SW480 (cell line): ENCODE measurements around the gene POLR1C.
"Not testable (repeated sequence)": the region's sequence is repeated elsewhere in the genome, so short reads cannot be mapped to it uniquely, and the experiment has no call there.

ENCODE experiments used
- DNase-seq: peaks from one replicate; pipeline ENCODE4 v3.0.0-alpha.2; 2016; ENCODE audit warnings: low spot score

POLR1C gene, protein sequence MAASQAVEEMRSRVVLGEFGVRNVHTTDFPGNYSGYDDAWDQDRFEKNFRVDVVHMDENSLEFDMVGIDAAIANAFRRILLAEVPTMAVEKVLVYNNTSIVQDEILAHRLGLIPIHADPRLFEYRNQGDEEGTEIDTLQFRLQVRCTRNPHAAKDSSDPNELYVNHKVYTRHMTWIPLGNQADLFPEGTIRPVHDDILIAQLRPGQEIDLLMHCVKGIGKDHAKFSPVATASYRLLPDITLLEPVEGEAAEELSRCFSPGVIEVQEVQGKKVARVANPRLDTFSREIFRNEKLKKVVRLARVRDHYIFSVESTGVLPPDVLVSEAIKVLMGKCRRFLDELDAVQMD

DNA sequence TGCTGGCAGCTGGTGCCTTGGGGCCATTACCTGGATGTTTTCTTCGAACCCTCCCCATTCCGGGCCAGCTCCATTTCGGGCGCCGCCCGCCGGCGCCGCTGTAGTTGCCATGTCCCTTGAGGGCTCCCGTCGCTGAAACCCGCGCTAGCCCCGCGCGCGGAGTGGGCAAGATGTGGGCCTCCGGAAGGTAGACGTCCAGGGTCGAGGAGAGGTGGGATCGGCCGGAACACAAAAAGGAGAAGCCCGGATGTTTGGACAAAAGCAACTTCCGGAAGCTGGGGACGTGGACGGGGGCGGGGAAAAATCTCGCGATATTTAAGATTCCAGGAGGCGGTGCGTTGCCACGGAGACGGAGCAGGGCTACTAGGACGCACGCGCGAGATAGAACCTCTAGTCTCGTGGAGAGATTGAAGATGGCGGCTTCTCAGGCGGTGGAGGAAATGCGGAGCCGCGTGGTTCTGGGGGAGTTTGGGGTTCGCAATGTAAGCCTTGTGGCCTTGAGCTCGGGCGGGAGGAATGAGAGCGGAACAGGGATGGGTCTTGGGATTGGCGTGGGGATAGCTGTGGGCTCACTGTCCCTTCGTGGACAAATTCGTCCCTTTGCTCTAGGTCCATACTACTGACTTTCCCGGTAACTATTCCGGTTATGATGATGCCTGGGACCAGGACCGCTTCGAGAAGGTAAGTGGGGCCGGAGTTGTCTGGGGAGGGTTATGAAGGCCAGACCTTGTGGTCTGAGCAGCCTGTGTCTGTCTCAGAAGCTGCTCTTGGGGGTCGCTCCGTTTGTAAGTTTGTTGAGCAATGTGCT lies at the start of gene POLR1C, which contains the start of gene YIPF3:
Gene POLR1C, plus strand, starts transcription at position 393 of the 808 bp plus-strand sequence. Its CDS starts 21 bp downstream, at position 414.
Gene YIPF3, minus strand, starts transcription at position 230 of the 808 bp plus-strand sequence. Its CDS starts 119 bp downstream, at position 111.
- peak; percentile 95 for DNase-seq

DNA sequence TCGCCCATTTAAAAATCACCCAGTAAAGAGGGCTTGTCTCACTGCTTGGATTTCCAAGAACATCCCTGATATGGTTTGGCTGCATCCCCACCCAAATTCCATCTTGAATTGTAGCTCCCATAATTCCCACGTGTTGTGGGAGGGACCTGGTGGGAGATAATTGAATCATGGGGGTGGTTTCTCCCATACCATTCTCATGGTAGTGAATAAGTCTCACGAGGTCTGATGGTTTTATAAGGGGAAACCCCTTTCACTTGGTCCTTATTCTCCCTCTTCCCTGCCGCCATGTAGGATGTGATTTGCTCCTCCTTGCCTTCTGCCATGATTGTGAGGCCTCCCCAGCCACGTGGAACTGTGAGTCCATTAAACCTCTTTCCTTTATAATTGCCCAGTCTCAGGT lies 49.6 kb upstream of the POLR1C start:
- DNase-seq: not testable (repeated sequence)

DNA sequence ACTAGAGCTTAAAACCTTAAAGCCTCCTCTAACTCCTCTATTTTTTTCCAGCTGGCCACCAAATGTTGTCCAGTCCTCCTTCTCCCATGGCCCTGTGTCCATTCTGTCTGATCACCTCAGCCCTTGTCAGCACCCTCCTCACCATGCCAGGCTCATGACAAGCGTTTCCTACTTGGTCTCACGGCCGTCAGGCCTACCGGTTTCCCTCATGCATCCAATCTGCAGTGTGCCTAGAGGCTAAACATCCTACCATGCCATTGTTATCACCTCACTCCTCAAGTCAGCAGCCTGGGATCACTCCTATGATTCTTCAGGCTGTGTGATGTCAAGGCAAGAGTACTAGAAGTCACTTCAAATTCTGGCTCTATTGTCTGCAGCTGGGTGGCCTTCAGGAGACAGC lies 49.1 kb upstream of the POLR1C start:
- no peak for DNase-seq

DNA sequence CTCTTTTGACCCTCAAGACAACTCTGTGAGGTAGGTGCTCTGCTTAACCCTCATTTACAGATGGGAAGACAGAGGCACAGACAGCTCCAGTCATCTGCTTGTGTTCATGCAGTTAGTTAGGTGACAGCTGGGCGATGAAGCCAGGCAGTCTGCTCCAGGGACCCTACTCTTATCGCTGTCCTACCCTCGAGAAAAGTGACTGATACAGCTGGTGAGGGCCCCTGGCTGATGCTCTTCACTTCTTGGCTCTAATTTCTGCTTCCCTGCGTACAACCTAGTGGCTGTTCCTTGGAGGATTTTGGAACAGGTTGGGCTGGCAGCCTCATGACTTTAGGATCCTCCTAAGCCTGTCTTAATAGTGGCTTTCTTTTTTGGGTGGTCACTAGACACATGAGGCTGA lies 48.6 kb upstream of the POLR1C start:
- no peak for DNase-seq

DNA sequence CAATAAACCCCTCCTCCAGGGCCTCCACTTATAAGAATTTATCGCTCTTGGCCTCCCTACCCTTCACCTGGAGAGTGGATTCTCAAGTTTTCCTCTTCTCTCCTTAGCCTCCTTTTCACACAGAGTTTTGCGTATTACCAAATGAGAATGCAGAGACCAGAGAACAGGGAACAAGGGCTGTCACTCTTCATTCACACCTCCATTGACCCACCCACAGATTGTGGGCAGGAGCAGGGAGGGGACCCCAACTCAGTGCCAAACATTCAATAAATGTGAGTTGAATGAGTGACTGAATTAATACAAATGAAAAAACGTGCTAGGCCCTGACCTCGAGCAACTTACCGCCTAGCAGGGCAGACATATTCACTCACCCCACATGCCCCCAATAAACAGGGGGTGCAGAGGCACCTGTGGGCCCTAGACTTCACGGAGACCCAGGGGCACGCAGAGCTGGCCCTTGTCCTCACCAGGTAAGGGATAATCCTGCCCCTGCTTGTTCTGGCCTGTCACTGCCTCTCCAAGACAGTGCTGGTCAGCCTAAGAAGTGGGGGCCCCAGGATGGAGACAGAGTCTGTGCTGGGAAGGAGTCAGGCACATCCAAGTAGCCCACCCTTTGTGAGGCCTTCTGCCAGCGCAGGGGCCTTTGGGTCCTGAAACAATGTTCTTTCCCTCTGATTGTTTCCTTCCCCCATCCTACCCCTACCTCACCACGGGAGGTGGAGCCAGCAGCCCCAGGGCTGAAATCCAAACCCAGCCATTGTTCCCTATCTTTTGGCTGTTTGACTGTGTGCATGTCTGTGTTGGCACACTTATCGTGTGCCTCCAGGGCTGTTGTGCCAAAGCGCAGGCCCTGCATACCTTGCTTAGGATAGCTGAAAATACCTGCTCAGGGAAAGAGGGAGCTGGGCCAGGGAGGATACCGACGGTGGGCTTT lies 47.9 kb upstream of the POLR1C start:
- DNase-seq: no peak

DNA sequence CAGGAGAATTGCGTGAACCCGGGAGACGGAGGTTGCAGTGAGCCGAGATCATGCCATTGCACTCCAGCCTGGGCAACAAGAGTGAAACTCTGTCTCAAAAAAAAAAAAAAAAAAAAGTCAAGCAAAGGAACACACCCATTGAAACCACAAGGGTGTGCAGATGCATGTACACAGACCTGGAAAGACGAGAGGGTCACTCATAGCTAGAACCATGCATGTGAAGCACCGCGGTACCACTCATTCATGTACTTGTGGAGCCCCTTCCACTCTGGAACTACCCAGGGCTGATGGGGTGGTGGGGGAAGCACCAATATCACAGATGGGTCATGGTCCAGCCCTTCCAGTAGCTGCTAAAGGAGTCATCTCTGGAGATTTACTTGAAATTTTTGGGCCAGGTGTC lies 46.9 kb upstream of the POLR1C start:
- DNase-seq: no peak

DNA sequence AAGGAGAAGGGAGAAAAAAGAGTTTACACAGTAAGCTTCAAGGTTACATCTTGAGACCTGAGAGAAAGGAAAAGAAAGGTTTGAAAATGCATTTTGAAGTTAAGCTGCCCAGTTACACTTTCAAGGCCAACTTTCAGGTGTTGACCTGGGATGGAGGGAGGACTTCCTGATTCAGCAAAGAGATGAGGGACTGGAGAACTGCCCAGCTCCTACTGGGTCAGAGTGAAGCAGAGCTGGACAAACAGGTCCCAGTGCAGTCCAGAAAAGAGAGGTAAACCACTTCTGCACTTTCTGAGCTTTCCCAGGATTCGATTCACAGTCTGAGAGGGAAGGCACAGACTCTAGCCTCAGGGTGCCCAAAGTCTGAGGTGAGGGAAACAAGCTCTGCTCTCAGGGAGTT lies 45.5 kb upstream of the POLR1C start:
- no peak for DNase-seq

DNA sequence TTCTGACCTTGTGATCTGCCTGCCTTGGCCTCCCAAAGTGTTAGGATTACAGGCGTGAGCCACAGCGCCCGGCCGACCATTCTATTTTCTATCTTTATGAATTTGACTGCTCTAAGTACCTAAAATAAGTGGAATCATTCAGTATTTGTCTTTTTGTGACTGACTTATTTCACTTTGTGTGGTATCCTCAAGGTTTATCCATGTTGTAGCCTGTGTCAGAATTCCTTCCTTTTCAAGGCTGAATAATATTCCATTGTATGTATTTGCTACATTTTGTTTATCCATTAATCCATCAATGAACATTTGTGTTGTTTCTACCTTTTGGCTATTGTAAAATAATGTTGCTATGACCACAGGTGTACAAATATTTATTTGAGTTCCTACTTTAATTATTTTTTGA lies 44.4 kb upstream of the POLR1C start:
- no peak for DNase-seq

DNA sequence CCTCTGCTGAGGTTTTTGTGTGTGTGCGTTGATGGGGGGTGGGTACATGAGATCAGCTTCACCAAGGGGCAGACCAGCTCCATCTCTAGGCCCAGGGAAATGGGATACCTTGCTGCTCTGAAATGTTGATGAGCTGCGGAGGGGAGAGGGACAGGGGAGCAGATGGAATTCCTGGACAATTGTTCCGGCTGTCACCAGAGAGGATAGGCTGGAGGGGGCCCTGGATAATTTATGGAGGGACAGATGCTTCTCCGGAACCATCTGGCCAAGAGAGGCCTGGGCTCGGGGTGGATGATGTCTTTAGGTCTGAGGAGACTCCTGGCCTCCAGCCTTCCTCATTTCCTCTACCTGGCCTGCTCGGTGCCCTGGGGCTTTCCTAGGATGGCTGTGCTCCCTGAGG lies 41.4 kb upstream of the POLR1C start:
- DNase-seq: no peak

DNA sequence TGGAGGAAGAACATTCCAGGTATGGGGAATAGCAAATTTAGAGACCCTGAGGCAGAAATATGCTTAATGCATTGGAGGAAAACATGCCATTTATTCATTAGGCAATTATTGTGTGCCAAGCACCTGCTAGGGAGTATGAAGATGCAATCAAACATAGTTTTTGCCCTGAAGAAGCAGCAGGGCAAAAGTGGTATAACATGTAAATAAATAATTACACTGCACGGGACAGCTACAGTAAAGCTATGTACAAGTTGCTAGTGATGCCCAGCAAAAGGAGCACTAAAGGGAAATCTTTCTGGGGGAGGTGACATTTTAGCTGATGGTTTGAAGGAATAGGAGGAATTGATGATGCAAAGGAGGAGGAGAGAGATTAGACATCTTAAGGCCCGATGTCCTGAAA lies 40.1 kb upstream of the POLR1C start:
- no peak for DNase-seq

DNA sequence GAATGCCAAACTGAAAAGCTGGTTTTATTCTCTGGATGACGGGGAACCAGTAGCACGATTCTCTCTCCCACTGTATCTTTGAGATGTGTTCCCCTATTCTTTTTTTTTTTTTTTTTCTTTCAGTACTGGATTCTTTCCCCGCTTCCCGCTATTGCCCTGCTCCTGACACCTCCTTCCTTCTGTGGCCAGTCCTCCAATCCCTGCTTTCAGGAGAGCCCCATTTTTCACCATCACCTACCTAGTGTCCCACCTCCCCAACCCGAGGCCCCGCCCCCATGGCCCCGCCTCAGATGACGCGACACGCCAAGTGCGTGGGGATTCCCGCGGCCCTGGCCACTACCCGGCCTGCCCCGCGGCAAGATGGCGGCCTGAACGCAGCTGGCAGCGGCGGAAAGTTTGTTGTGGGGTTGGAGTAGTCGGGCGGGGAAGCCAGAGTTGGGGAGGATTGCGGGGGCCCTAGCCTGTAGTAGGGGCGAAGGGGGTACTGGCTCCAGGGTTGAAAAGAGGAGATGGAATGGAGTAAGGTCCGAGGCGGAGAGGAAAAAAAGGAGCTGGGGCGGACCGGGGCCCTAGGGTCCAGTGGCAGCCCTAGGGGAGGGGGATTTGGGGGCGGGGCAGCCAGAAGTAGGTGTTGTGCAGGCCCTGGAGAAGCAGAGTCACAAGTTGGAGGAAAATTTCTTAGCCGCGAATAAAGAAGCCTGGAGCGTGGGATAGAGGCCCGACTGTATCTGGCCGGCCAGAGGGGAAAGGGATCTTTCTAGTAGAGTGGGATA lies 39.5 kb upstream of the POLR1C start, which contains the start of gene TJAP1:
Gene TJAP1, plus strand, starts transcription at position 336 of the 773 bp plus-strand sequence. CDS start 21,432 bp downstream, outside the sequence.
- peak; percentile 72 for DNase-seq

DNA sequence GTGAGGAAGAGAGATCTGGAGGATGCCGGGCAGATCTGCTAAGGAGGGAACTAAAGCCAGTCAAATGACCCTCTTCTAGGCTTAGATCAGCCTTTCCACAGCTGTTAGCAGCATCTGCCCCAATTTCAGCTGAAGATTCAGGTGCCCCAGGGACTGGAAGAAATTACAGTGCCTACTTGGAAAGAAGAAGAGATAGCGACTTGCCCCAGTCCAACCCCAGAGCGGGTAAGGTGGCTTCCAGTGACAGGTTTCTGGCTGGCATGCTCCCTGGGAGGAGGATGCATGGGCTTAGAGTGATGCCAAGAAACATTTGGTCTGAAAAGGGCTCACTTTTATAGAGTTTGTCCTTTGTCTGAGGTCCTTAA lies 38.9 kb upstream of the POLR1C start:
- no peak for DNase-seq

DNA sequence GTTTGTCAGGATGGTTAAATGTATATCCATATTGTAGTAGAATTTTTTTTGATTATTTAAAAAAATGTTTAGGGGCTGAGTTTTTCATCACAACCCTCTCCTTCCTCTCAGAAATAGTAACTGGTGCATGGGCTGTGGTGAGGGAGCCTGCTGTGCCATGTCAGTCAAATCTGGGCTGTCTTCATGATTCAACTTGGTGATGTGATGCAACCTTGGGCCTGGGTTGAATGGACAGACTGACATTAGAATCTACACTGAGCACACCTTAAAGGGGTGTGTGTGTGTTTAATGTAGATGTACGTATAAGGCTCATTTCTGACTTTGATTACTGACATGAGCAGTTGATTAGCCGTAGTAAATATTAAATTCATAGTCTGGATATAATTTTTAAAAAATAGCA lies 35.8 kb upstream of the POLR1C start:
- DNase-seq: no peak

DNA sequence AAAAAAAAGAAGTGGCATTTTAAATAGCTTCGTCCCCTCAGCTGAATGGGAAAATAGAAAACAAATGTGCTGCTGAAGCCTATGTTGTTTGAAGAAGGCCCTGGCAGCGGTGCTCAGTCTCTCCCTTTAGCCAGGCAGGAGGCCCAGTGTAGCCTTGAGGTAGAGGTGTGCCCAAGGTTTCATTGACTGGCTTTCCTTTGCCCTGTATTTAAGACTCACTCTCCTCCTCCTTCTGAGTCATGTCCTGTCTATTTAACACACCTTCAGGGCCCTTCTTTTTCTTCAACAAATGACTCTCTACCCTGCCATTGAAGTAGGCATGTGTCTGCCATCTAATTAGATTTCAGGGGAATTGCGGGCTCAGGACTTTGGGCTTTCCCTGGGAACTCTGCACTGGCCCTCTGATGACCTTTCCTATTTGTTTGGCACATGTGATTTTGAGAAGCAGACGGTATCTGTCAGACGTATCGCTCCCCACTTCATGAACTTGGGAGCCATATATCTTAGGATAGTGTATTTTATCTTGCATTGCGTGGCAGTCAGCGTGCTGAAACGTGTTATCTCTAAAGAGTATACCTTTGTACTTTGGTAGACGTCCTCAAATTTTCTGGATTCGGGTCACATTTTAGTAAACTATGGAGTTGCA lies 35.2 kb upstream of the POLR1C start:
- DNase-seq: no peak

DNA sequence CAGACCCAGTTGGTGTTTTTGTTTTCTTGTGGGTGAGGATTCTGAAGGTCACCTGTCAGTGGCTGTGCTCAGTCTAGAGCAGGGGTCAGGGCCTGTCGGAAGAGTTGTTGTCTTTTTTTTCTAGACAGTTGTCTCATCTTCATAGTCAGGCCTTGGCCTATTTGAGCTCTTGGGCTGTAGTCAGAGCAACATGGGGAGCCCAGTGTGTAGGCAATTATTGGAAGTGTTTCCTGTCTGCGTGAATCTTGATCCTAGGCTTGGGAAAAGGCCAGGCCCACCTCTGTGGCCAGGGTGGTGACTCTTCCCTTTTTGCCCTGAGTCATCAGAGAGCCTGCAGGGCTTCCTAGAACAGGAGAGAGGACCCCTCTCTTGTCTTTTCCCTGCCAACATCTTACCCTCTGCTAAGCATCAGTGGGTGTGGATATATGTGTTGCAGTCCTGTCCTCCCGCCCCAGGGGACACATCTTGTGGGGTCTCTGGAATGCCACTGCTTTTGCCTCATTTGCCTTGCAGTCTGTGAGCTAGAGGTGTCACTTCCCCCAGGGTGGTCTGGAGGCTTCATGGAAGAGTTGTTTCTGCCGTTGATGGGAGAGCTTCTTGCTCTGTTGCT lies 28.1 kb upstream of the POLR1C start:
- no peak for DNase-seq

DNA sequence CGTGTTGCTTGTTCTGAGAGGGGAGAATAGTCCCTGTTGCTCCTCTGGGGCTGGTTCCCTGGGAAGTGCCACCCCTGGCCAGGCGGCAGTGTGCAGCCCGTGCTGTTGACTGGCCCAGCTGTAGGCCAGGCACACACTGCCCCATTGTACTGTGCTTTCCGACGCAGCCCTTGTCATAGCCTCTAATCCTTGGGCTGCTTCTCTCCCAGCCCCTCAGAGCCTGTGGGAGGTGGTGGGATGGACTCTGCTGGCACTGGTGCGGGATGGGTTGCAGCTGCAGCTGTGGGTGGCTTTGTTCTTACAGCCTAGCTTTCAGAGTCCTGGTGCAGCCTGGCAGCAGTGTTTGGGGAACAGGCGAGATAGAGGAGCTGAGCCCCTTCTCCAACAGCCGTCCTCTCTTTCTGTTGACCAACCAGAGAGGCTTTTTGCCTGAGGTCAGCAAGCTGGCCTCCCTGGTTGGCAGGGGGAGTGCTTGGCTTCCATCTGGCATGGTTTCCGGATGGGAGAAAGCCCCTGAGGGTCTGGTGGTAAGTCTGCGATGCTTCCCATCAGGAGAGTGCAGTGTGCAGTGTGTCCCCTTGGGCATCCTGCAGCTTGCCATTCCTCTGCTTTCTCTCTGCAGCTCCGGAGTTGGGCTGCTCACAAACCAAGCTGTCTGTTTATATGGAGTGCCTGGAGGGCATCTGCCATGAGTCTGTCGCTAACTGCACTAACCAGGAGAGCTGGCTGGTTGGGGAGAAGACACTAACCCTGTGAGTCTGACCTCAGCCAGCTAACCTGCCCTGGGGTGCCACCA lies 27.4 kb upstream of the POLR1C start:
- no peak for DNase-seq

DNA sequence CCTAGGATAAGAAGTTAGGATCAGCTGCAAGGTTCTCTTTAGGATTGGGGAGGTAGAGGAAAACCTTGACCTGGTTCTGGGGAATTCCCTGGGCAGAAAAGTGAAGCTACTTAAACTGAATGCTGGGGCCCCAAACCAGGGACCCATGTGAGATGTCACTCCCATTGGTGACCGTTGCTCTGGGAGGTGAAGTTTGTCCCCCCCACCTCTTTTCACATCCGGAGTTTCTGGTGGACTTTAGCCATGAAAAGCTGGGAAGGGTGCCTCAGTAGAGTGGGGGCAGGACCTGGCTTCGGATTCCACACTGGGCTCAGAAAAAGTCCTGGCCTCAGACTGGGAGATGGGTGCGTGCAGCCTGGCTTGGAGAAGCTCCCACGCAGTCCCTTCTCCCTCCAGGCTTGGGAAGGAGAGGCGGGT lies 26.4 kb upstream of the POLR1C start:
- no peak for DNase-seq

DNA sequence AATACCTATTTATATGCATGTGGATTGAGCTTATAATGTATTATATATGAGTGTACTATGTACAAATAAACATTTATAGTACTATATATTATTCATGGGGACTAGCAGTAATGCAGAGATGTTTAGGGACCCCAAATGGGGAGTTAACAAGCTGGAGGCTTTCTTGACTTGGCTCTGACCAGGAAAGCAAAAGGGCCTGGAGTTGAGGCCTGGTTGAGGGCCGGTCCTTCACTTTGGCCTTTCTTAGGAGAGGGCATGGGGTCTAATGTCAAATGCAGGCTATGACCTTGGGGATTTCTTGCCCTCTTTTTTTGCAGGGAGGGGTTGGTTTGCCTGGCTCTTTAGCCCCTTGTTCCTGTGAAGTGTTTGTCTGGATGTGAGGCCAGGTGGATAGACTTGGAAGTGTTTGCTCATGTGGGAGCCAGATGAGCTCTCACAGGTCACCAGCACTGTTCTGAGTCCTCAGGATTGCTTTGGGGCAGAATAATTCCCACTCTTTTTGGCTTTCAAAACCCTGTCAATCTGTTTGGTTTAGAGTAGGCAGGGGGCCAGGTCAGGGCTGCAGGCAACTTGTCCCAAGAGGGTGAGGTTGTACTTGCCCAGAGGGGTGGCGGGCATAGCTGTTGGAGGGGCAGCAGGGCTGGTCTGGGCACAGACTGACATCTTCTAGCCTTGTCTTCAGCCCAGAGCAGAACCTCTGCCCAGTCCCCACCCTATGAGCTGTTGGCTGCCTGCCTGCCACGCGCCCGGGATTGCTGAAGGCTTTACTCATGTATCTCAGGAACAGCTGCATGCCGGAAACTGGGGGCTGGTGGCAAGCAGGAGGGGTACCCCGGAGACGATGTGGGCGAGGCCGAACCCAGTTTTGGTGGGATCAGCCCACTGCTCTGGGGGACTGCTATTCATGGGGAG lies 24.9 kb upstream of the POLR1C start:
- no peak for DNase-seq
